IgD-negative memory B cell (primary cell): ENCODE measurements around the gene INO80D. TPM values are rescaled to one million over a fixed set of nuclear protein-coding genes. Genes with fewer than 3 reads are reported as not detected.
A peak's percentile ranks its signal among the peaks of the same experiment; 100 is the strongest.

Experiments
- H3K27ac Mint-ChIP-seq, 3 donors: one replicate each; pipeline ENCODE4 v1.8.0; 2020 to 2022; ENCODE audit warnings: mild to moderate bottlenecking in 3 of 3, mixed read lengths in 3 of 3, moderate library complexity in 1 of 3
- H3K27me3 Mint-ChIP-seq: one replicate; pipeline ENCODE4 v1.8.0; 2021; ENCODE audit warnings: mixed read lengths
- H3K36me3 Mint-ChIP-seq: one replicate; pipeline ENCODE4 v1.8.0; 2020; ENCODE audit warnings: mild to moderate bottlenecking, mixed read lengths
- H3K4me1 Mint-ChIP-seq, 3 donors: one replicate each; pipeline ENCODE4 v1.8.0; 2020 to 2022; ENCODE audit warnings: mixed read lengths in 3 of 3, mild to moderate bottlenecking in 1 of 3
- H3K4me3 Mint-ChIP-seq, 4 donors: one replicate each; pipeline ENCODE4 v1.8.0; 2020 to 2022; ENCODE audit warnings: mild to moderate bottlenecking in 4 of 4, mixed read lengths in 4 of 4, moderate library complexity in 3 of 4
- H3K9me3 Mint-ChIP-seq, 3 donors: one replicate each; pipeline ENCODE4 v1.8.0; 2020 to 2021; ENCODE audit warnings: mixed read lengths in 3 of 3, mild to moderate bottlenecking in 1 of 3
- polyA plus RNA-seq: library from polyadenylated mRNA; unstranded; fragments of 300-500 nt; fragmentation: Illumina TruSeq; gene quantifications from one replicate; pipeline ENCODE4 v1.2.3, GENCODE V29; 2021

Gene INO80D
- polyA plus RNA-seq, 1 donor from 2014 or later = 12.0 TPM

- Mint-ChIP-seq H3K9me3 (no peaks in the 10 kb centered on the region), H3K36me3 (no peaks in the 10 kb centered on the region), H3K27ac (no peak overlapping the region)
Measured at GRCh38 chr2:205967391-205968075, 118.4 kb downstream of the INO80D start.

GRCh38 chr2:205965707-205966106 lies 120.3 kb downstream of the INO80D start:
- no peak overlapping the region for H3K4me3 Mint-ChIP-seq
- peaks cover 0 to 1% (median 0%) of the 10 kb centered on the region in 3 donors for H3K4me1 Mint-ChIP-seq
- H3K9me3 Mint-ChIP-seq = no peaks in the 10 kb centered on the region
- H3K27ac Mint-ChIP-seq = peak overlapping the region in 1 of 3 donors; percentile 48
- H3K36me3 Mint-ChIP-seq = no peaks in the 10 kb centered on the region
- H3K27me3 Mint-ChIP-seq = peaks cover 5% of the 10 kb centered on the region

More at GRCh38 chr2:205967391-205968075, 118.4 kb downstream of the INO80D start:
- Mint-ChIP-seq H3K4me1 (peaks cover 0 to 1% (median 0%) of the 10 kb centered on the region in 3 donors), H3K4me3 (no peak overlapping the region), H3K27me3 (peaks cover 5% of the 10 kb centered on the region)

DNA sequence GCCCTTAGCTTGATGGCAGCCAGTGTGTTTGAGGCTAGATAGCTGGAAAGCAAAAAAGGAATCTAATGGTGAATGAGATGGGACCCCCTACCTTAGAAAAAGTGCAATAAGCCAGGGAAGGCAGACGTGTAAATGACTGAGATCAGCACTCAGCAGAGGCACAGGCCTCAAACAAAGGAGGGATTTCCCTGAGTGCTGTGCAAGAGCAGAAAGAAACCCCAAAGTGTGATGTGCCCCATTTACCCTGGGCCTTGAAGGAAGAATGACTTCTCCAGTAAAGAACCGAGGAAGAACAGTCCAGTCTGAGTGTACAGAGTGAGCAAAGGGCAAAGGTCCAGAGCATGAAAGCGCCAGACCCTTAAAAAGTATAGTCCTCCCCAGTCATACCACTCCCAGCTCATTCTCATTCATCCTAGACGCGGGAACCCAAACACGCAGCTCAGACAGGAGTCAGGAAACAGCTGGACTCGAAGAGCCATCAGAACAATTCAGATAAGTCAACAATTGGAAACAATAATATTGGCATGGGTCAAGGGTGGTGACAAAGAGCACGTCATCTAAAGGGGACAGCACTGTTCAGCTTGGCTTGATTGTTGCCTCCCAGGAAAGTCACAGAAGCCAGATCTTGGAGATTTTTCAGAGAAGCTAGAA lies 121.7 kb downstream of the INO80D start:
- H3K27me3 Mint-ChIP-seq = no peaks in the 10 kb centered on the region
- no peaks in the 10 kb centered on the region for H3K9me3 Mint-ChIP-seq
- peaks cover 0 to 1% (median 0%) of the 10 kb centered on the region in 3 donors for H3K4me1 Mint-ChIP-seq
- no peaks in the 10 kb centered on the region for H3K36me3 Mint-ChIP-seq
- no peak overlapping the region for H3K4me3 Mint-ChIP-seq
- no peak overlapping the region for H3K27ac Mint-ChIP-seq

DNA sequence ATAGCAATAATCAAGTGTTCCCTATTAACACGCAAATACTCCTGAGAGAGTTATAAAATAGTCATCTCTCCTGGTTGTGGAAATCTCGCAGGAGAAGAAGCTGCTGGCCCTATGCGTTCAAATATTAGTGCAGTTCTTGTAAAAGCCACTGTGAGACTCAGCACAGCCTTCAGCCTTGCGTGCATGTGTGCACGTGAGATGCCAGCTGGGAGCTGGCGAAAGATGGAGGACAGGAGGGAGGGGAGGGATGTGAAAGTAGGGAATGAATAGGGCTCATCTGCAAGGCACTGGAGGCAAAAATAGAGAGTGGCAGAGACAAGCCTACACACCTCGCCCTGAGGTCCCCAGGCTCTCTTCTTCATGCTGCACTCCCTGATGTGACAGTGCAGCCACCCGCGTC lies 126.5 kb downstream of the INO80D start:
- H3K27ac Mint-ChIP-seq = no peak overlapping the region

GRCh38 chr2:205957452-205958154 lies 128.4 kb downstream of the INO80D start:
- H3K4me3 Mint-ChIP-seq = no peak overlapping the region
- H3K36me3 Mint-ChIP-seq = no peaks in the 10 kb centered on the region
- H3K4me1 Mint-ChIP-seq = no peaks in the 10 kb centered on the region
- no peaks in the 10 kb centered on the region for H3K27me3 Mint-ChIP-seq
- no peak overlapping the region for H3K27ac Mint-ChIP-seq
- H3K9me3 Mint-ChIP-seq = peaks cover 3 to 7% (median 4%) of the 10 kb centered on the region in 3 donors

More for the DNA sequence above, 126.5 kb downstream of the INO80D start:
- no peaks in the 10 kb centered on the region for H3K36me3 Mint-ChIP-seq
- H3K4me3 Mint-ChIP-seq = peak overlapping the region in 1 of 4 donors; percentile 77
- H3K27me3 Mint-ChIP-seq = no peaks in the 10 kb centered on the region
- H3K4me1 Mint-ChIP-seq = no peaks in the 10 kb centered on the region
- no peaks in the 10 kb centered on the region for H3K9me3 Mint-ChIP-seq

DNA sequence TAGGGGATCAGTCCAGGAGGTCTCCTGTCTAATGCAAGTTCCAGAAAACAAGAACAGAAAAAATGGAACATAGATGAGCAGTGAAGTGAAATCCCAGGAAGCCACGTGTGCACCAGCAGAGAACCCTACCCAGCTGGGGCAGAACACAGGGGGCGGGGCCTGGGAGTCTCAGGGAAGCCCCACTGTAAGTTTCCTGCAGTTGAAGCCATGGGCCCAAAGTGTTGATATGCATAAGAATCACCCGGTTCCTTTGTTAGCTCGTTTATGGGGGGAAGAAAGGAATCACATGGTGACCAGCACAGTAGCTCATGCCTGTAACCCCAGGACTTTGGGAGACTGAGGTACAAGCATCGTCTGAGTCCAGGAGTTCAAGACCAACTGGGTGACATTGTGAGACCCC lies 131.3 kb downstream of the INO80D start:
- no peaks in the 10 kb centered on the region for H3K4me1 Mint-ChIP-seq
- H3K27me3 Mint-ChIP-seq = peaks cover 11% of the 10 kb centered on the region

DNA sequence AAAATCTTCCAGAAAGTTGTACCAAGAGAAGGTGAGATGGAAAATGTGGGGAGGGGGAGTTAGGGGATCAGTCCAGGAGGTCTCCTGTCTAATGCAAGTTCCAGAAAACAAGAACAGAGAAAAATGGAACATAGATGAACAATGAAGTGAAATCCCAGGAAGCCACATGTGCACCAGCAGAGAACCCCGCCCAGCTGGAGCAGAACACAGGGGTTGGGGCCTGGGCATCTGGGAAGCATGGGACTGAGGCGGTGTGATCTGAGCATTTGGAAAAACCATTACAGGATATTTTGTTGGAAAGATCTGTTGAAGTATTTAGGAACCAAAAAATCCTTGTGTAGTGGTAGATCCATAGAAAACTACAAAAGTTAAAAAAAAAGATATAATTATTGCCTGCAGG lies 133.7 kb downstream of the INO80D start:
- no peaks in the 10 kb centered on the region for H3K4me1 Mint-ChIP-seq
- H3K4me3 Mint-ChIP-seq = no peak overlapping the region
- peaks cover 17% of the 10 kb centered on the region for H3K27me3 Mint-ChIP-seq
- no peaks in the 10 kb centered on the region for H3K36me3 Mint-ChIP-seq
- H3K27ac Mint-ChIP-seq = no peak overlapping the region
- peaks cover 3 to 11% (median 9%) of the 10 kb centered on the region in 3 donors for H3K9me3 Mint-ChIP-seq

More for the DNA sequence above, 131.3 kb downstream of the INO80D start:
- Mint-ChIP-seq H3K4me3 (no peak overlapping the region), H3K36me3 (no peaks in the 10 kb centered on the region), H3K27ac (no peak overlapping the region), H3K9me3 (peaks cover 3 to 11% (median 9%) of the 10 kb centered on the region in 3 donors)

DNA sequence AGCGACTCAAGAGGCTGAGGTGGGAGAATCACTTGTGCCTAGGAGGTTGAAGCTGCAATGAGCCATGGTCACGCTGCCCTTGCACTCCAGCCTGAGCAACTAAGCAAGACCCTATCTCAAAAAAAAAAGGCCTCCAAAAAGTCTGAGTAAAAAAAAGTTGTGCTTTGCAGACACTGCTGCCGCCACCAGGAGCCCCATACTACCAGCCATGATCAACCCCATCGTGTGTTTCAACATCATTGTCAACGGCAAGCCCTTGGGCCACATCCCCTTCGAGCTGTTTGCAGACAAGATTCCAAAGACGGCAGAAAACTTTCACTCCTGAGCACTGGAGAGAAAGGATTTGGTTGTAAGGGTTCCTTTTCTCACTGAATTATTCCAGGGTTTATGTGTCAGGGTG lies 137.1 kb downstream of the INO80D start:
- Mint-ChIP-seq H3K4me1 (no peaks in the 10 kb centered on the region), H3K9me3 (peaks cover 3 to 11% (median 9%) of the 10 kb centered on the region in 3 donors), H3K27ac (no peak overlapping the region), H3K27me3 (peaks cover 19% of the 10 kb centered on the region), H3K36me3 (no peaks in the 10 kb centered on the region), H3K4me3 (no peak overlapping the region)

- peaks cover 19% of the 10 kb centered on the region for H3K27me3 Mint-ChIP-seq
- peaks cover under 1 to 9% (median 9%) of the 10 kb centered on the region in 3 donors for H3K9me3 Mint-ChIP-seq
- no peaks in the 10 kb centered on the region for H3K36me3 Mint-ChIP-seq
- H3K4me3 Mint-ChIP-seq = no peak overlapping the region
- H3K27ac Mint-ChIP-seq = no peak overlapping the region
- no peaks in the 10 kb centered on the region for H3K4me1 Mint-ChIP-seq
Measured at GRCh38 chr2:205948496-205948837, 137.5 kb downstream of the INO80D start.

- H3K9me3 Mint-ChIP-seq = peaks cover 0 to 7% (median 4%) of the 10 kb centered on the region in 3 donors
- H3K4me1 Mint-ChIP-seq = no peaks in the 10 kb centered on the region
- H3K36me3 Mint-ChIP-seq = no peaks in the 10 kb centered on the region
- H3K4me3 Mint-ChIP-seq = peak overlapping the region in 1 of 4 donors; percentile 45
- peaks cover 19% of the 10 kb centered on the region for H3K27me3 Mint-ChIP-seq
- H3K27ac Mint-ChIP-seq = no peak overlapping the region
Measured at GRCh38 chr2:205947621-205948495, 138.1 kb downstream of the INO80D start.

DNA sequence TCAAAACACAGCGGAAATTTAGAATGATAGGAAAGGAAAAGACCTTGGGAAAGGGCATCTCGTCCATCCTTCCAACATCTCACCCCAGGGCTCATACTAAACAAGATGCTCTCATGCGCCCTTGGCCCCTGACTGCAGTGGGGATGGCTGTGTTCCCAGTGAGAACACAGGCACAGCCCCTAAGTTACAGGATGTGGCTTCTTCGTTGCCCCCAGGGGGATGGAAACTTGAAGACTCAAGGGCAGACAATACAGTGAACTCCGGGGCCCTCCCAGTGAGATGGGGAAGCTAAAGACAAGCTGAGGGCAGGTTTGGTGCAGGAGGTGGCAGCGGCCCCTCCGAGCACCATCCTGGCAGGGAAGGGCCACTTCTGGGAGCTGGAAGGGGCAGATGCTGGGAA lies 139.7 kb downstream of the INO80D start:
- Mint-ChIP-seq H3K4me3 (no peak overlapping the region), H3K4me1 (no peaks in the 10 kb centered on the region), H3K27ac (no peak overlapping the region), H3K36me3 (no peaks in the 10 kb centered on the region), H3K9me3 (no peaks in the 10 kb centered on the region), H3K27me3 (peaks cover 14% of the 10 kb centered on the region)

Other genes with a start within 250 kb of the INO80D start
- gene NDUFS1, start 73.3 kb upstream of the INO80D start, polyA plus RNA-seq = 24.3 TPM
- gene EEF1B2, start 73.7 kb upstream of the INO80D start, polyA plus RNA-seq = 1,100 TPM
- gene ZDBF2, start 188.5 kb upstream of the INO80D start, polyA plus RNA-seq = 4.9 TPM